Lower leg skin (tissue), 3 donors: ENCODE data around the gene CADM1.

ENCODE experiments used
- POLR2A ChIP-seq, 2 donors: fragments of 450-650 bp; IDR thresholded peaks; one replicate each; pipeline ENCODE4 v1.6.1; 2016 to 2017; ENCODE audit warnings: antibody characterized with exemption in 2 of 2, mild to moderate bottlenecking in 1 of 2, moderate library complexity in 1 of 2
- TF ChIP-seq, protein P1 (sequence below), 3 donors: fragments of 450-650 bp; IDR thresholded peaks; one replicate each; pipeline ENCODE4 v1.5.1; 2016; ENCODE audit warnings: antibody characterized with exemption in 3 of 3, mild to moderate bottlenecking in 3 of 3, moderate library complexity in 2 of 3

DNA sequence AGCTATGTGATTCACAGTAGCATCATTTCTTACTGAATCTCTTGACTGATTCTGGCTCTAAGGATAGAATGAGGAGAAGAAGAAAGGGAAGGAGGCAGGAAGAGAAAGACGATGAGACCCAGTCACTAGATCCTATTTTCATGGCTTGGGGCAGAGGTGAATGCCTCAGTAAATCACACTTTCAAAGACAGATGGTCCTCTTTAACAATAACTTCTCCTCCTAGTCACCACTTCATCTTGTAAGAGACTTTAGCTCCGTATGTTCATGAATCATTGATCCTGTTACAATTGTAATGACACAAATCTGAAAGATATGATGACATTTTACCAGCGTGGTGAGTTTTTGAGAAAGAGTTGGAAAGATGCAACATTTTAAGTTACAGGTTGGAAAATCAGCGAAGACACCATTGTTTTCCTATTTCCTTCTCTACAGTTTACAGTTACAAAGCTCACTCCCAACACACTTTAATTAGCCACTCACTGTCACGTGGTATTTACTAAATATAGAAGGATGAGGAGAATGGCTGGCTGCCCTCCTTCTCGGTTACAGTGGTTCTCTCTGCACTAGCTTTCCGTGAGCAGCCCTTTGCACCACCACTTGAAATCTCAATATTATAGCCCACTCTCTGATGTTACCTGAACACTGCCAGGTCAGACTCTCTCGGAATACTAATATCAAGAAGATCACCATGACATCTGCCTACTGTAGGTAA is 205.8 kb downstream of the CADM1 start:
- TF ChIP-seq, protein P1, sequence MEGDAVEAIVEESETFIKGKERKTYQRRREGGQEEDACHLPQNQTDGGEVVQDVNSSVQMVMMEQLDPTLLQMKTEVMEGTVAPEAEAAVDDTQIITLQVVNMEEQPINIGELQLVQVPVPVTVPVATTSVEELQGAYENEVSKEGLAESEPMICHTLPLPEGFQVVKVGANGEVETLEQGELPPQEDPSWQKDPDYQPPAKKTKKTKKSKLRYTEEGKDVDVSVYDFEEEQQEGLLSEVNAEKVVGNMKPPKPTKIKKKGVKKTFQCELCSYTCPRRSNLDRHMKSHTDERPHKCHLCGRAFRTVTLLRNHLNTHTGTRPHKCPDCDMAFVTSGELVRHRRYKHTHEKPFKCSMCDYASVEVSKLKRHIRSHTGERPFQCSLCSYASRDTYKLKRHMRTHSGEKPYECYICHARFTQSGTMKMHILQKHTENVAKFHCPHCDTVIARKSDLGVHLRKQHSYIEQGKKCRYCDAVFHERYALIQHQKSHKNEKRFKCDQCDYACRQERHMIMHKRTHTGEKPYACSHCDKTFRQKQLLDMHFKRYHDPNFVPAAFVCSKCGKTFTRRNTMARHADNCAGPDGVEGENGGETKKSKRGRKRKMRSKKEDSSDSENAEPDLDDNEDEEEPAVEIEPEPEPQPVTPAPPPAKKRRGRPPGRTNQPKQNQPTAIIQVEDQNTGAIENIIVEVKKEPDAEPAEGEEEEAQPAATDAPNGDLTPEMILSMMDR (IDR thresholded peaks at IDR 0.05): no peak
- no peak for TF ChIP-seq POLR2A (IDR thresholded peaks at IDR 0.05)
